CD4-positive, alpha-beta T cell treated with Interleukin-4 for 4 hours (primary cell): Measurements from ENCODE around the gene ADGRD1.
"Not testable (repeated sequence)": the region's sequence is repeated elsewhere in the genome, so short reads cannot be mapped to it uniquely, and the experiment has no call there.

Source experiments
- DNase-seq: peaks from one replicate; pipeline ENCODE4 v3.0.0-alpha.2; 2020

Gene ADGRD1

DNA sequence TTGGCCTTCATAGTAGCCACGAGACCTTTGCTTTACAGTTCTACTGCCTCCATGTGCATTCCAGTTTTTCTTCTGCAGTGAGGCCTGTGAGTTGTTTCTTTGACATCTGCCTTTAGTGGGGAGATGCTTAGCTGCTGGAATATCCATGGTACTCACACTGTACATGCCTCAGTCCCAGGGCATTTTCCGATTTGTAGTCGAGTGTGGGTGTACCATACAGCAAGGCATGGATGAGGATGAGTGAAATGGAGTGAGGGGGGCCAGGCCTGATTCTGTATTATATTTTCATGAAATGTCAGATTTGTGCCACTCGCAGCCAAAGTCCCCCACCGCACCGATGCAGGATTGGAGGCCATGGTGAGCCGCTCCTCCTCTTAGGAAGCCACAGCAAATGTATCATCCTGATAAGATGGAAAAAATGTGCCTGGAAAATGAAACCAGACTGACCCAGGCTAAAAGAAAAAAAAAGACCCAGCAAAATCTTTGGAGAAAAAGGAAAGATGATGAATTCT, 173.0 kb downstream of the ADGRD1 start:
- DNase-seq, result no peak

GRCh38 chr12:131128556-131128955, 174.8 kb downstream of the ADGRD1 start:
- DNase-seq, result no peak

- DNase-seq, result not testable (repeated sequence)
Measured at GRCh38 chr12:131128966-131129619, 175.4 kb downstream of the ADGRD1 start.

GRCh38 chr12:131129839-131130238, 176.1 kb downstream of the ADGRD1 start:
- no peak for DNase-seq

GRCh38 chr12:131130311-131130911, 176.7 kb downstream of the ADGRD1 start:
- no peak for DNase-seq

- no peak for DNase-seq
Measured at GRCh38 chr12:131131077-131131807, 177.5 kb downstream of the ADGRD1 start.

DNA sequence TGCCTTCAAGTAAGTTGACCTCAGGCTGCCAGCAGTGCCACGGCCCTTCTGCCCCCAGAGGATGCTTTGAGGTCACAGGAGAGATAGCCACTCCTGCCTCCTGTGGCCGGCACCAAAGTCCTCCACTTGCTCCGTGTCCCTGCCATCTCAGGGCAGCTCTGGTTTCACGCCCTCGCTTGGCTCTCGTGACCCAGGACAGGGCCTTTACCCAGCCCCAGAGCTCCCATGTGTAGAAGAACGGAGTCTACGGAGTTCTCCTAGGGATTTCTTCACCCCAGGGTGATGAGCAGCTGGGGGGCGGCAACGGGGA, 178.1 kb downstream of the ADGRD1 start:
- DNase-seq, result no peak

DNA sequence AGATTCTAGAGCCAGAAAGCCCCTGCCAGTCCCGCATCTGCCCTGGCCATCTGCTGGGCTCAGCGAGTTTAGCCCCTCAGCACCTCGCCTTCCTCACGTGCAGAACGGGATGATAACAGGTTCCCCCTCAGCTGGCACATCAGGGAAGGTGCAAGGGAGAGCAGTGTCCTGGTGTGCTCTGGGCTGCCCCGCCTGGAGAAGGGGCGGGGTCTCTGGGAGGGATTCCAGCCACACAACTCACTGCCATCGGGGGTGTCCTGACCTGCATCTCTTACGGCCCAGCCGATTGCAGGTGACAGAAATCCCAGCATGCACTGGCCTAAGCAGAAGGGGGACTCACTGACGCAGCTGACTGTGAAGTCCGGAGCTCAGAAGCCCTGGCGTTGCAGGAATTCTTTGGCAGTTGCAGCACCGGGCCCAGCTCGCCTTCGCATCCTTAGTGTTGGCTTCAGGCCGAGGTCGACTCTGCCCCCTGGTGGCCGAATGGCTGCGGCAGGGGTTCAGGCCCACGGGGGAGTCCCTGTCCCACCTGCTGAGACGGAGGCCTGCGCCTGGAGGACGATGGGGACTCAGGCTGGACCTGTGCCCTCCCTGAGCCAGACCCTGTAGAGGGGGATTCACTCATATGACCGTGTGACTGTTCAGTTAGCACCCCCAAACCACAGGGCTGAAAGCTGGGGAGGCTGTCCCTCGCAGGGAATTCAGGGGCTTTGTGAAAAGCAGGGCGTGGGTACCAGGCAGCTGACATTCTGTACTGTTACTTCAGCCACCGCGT, 178.6 kb downstream of the ADGRD1 start:
- peak; percentile 43 for DNase-seq

GRCh38 chr12:131133015-131133905, 179.6 kb downstream of the ADGRD1 start:
- DNase-seq, result no peak

- DNase-seq, result no peak
Measured at GRCh38 chr12:131133994-131134393, 180.3 kb downstream of the ADGRD1 start.

DNA sequence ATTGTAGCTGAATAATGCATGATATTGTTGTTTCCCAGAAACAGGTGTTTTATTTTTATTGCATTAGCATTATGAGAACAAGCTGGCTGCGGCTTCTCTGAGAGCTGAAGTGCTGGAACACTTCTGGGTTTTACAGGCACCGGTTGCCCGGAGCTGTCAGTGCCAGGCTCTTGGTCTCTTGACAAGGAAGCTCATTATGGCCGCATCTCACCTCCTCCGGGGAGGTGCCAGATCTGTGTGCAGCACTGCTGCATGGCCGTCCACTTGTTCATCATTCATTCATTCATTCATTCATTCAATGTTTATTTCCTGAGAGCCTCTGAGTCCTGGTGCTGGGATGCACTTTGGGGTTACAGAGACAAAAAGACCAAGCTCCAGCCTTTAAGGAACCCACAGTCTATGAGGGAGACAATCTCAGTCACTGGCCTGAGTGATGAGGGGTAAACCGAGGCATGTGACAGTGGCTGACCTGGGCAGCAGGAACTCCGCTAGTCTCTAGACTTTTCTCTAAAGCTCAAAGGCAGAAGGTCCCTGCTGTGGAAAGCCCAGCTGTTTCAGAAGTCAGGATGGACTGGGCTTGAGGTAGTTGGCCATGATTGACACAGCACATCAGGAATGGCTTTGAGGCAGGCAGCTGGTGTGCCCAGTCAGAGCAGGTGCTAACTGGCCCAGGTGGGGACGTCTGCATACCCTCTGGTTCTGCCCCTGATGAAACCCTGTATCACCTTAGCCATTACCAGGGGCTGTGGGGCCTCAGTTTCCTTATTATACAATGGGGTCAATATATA, 181.0 kb downstream of the ADGRD1 start:
- no peak for DNase-seq

DNA sequence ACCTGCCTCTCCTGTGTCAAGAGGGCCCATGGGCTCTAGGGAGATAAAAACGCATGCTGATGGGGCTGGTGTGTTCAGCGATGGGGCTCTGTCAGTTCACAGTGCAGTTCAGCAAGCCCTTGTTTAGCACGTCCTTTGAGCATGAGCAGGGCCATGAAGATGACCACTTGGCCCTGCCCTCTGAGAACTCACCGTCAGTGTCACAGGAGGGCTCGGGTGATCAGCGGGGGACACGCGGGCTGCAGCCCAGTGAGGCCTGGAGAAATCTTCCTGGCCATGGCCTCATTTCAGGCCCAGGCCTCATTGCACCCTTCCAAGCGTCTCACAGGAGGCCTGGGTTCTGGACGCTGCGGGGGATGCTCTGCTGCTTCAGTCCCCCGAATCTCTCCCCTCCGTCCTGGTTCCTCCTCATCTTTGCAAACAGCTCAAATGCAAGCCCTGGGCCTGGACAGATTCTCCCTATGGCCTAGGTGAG, 181.6 kb downstream of the ADGRD1 start:
- DNase-seq, result no peak

GRCh38 chr12:131135786-131136538, 182.3 kb downstream of the ADGRD1 start:
- DNase-seq, result no peak

- no peak for DNase-seq
Measured at GRCh38 chr12:131136539-131136872, 182.8 kb downstream of the ADGRD1 start.

- DNase-seq, result no peak
Measured at GRCh38 chr12:131137009-131137835, 183.5 kb downstream of the ADGRD1 start.

DNA sequence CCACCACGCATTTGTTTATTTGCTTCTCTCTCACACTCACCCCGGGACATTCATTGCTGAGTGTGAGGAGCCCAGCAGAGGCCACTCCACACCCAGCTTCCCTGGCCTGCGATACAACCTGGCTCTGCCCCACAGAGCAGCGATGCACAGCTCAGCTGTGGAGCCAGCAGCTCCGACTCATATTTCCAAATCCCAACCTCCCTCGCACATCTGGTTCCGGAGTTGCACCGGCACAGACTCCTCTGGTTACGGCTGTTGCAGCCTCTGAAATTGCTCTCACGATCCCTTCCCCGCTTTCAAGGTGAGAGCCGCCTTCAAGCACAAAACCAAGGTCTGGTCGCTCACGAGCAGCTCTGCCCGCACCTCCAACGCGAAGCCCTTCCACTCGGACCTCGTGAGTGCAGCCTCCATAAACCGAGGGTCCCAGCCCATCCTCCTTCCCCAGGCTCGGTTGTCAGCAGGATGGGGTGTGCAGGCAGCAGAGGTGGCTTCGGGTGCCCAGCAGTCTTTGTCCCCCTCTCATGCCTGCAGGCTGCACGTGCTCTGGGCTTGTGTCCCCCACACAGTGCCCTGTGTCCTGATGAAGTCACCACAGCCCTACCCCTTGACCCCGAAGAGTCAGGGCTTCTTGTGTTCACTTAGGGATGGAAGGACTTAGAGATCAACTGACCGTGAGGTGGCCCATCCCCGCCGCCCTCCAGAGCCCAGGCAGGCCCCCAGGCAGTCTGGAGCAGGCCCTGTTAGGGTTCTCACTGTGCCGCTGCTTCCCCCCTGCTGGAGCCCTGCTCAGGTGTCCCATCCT, 184.3 kb downstream of the ADGRD1 start:
- DNase-seq, result no peak

DNA sequence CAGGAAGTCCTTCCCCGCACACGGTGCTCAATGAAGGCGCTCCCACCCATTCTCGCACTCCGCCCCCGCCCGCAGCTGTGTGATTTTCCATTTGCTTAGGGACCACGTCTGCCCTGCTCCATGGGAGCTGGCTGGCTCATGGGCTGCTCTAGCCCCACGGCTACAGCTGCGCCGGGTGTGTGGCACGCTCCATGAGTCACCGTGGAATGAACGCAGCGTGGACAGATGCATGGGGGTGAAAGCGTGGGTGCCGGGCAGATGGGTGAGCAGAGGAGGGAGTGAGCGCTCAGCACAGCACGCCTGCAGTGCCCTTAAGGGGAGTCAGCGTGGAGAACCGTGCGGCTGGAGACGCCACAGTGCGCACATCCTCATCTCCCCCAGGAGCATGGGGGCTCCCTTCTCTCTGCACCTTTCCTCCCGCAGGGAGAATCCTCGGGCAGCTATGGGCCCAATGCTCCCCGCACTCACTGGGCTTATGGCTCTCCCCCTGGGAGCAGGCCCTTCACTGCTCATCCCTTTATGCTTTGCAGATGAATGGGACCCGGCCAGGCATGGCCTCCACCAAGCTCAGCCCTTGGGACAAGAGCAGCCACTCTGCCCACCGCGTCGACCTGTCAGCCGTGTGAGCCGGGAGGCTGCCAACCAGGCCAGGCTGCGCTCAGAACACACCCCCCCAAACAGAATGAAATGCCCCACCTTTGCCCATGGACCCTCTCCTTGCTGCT, 185.1 kb downstream of the ADGRD1 start:
- DNase-seq, result no peak
